Ectodermal cell (in vitro differentiated cells): ENCODE data around the gene TCF7L2.

Source experiments
- H3K27ac ChIP-seq: 2 replicates; pipeline ENCODE4 v1.7.0; 2013; ENCODE audit warnings: mild to moderate bottlenecking, low read depth, low read length; ENCODE audit not compliant: insufficient read depth, poor library complexity, severe bottlenecking
- H3K27me3 ChIP-seq: 2 replicates; pipeline ENCODE4 v1.7.0; 2013; ENCODE audit warnings: mild to moderate bottlenecking, low read length; ENCODE audit not compliant: insufficient read depth, control insufficient read depth, poor library complexity, severe bottlenecking
- H3K36me3 ChIP-seq: one replicate; pipeline ENCODE4 v1.7.0; 2013; ENCODE audit warnings: low read length; ENCODE audit not compliant: control insufficient read depth, insufficient read depth
- H3K4me1 ChIP-seq: one replicate; pipeline ENCODE4 v1.7.0; 2013; ENCODE audit warnings: low read length; ENCODE audit not compliant: control insufficient read depth, insufficient read depth
- H3K4me3 ChIP-seq: 2 replicates; pipeline ENCODE4 v1.7.0; 2013; ENCODE audit warnings: low read depth, low read length, control low read depth; ENCODE audit not compliant: insufficient read depth
- H3K9me3 ChIP-seq: 2 replicates; pipeline ENCODE4 v1.7.0; 2013; ENCODE audit warnings: mild to moderate bottlenecking, low read length, moderate library complexity; ENCODE audit not compliant: control insufficient read depth
- WGBS, 2 experiments: methylation state at CpG; one replicate each; pipeline ENCODE4 v1.1.7; 2013; ENCODE audit warnings: missing lambda C conversion rate in 2 of 2; 5-methylcytosine and 5-hydroxymethylcytosine counted together

The TCF7L2 gene

DNA sequence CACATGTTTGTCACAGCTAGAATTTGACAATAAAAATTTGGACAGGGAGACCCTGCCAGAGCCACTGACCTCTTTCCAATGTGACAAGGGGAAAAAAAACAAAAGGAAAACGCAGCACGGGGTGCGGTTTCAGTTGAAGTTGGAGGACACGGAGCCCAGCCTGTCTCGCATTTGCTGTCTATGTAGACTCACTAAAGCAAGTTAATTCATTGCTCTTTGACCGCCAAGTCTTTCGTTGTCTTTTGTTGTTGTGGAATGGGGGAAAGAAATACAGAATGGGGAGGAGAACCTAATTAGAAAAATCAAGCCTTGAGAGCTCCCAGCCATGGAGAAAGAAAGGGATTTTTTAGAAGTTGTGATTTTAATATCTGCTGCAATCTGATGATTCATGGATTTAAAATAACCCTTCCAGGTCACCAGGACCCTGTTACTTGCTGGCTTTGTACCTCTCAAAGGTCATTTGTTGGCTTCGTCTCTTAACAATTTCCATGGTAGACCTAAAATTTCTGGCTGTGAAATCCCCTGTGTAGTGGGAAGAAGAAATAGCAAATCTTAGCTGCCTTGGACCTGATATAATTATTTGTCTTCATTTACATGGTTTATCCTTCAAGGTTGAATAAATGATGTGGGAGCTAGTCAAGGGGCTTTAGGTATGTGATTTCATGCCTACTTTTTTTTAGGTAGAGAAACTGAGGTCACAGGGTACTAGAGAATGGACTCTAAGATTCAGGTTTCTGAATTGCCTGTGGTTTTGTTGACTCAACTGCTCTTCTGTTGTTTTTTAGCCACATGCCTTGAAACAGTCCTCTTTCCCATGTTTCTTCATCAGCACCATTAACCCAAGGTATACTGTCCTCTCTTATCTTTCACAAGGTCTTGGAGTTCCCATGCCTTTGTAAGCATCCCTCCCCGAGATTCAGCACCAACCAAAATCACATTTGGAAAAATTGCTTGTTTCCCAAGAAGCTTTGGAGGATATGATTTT lies 78.7 kb downstream of the TCF7L2 start:
- Histone ChIP-seq H3K27me3 (peaks cover 24% of the 10 kb centered on the region), H3K4me1 (peaks cover 37% of the 10 kb centered on the region), H3K36me3 (no peaks in the 10 kb centered on the region), H3K9me3 (no peaks in the 10 kb centered on the region), H3K4me3 (no peak overlapping the region), H3K27ac (peak overlapping the region; percentile 84)
- whole genome bisulfite sequencing, 2 experiments, result 65 to 75% methylated on average over 8 to 9 of the region's 9 CpGs

DNA sequence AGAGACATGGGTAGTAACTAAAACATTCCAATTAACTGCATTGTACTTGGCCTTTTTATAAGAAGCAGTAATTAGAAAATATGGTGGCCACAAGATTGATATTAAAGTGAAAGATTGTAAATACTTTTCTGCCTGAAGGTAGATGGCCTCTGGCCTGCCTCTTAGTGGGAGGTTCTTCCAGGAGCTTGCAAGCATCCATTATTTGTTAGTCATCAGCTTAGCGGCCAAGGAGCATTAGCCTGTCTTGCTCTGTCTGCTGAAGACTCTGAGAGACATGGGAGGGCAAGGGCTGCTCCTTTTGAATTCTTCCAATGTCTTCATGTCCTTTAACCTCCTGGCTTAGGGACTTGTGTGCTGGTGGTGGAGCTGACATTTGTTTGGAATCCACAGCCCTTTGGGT lies 80.4 kb downstream of the TCF7L2 start:
- H3K36me3 ChIP-seq, result no peaks in the 10 kb centered on the region
- peaks cover 24% of the 10 kb centered on the region for H3K27me3 ChIP-seq
- 79 to 83% methylated on average over 1 of the region's 1 CpG for WGBS, 2 experiments
- no peaks in the 10 kb centered on the region for H3K9me3 ChIP-seq
- H3K4me1 ChIP-seq, result peaks cover 37% of the 10 kb centered on the region
- no peak overlapping the region for H3K27ac ChIP-seq
- H3K4me3 ChIP-seq, result no peak overlapping the region

DNA sequence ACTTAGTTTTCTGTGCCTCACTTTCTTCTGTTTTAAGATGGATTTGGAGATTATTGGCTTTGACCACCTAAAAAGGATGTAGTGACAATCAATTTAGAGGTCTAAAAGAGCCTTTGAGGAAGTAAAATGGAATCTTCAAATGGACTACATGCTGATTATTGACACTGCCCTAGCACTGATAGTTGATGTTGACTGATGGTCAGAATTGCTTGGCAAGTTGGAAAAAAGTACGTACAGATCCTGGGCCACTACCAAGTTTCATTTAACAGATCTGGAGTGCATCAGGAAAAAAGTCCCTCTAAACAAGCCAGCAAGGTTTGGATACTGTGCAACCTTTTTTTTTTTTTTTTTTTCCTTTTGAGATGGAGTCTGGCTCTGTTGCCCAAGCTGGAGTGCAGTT lies 81.1 kb downstream of the TCF7L2 start:
- 100% methylated on average over 1 of the region's 1 CpG for WGBS, 2 experiments
- H3K27me3 ChIP-seq, result peaks cover 20% of the 10 kb centered on the region
- H3K4me1 ChIP-seq, result peaks cover 38% of the 10 kb centered on the region
- H3K27ac ChIP-seq, result no peak overlapping the region
- H3K4me3 ChIP-seq, result no peak overlapping the region
- H3K36me3 ChIP-seq, result no peaks in the 10 kb centered on the region
- no peaks in the 10 kb centered on the region for H3K9me3 ChIP-seq

- H3K36me3 ChIP-seq, result no peaks in the 10 kb centered on the region
- H3K27me3 ChIP-seq, result peaks cover 3% of the 10 kb centered on the region
- WGBS, 2 experiments, result 93 to 98% methylated on average over 8 of the region's 8 CpGs
- peaks cover 15% of the 10 kb centered on the region for H3K4me1 ChIP-seq
- no peak overlapping the region for H3K27ac ChIP-seq
- H3K9me3 ChIP-seq, result no peaks in the 10 kb centered on the region
- no peak overlapping the region for H3K4me3 ChIP-seq
These were observed 83.9 kb downstream of the TCF7L2 start for GRCh38 chr10:113033991-113034390.

DNA sequence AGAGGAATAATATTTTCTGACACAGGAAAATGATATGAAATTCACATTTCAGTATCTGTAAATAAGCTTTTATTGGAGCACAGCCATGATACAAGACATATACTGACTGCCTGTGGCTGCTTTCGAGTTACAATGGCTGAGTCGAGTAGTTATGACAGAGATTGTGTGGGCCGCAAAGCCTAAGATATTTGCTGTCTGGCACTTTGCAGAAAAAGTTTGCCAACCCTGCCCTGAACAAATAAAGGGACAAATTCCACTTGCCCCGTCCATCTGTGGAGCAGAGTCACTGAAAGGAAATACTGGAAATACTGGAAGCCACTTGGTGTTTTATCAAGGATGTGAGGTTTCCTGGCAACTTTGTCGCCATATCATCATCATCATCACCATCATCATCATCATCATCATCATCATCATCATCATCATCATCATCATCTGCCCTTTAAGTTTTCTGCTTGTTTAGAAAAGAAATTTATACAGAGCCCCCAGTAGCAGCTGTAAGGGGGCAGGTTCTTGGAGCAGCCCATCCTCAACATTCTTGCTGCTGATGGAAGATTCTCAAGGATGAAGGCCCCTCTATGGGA lies 85.8 kb downstream of the TCF7L2 start:
- no peak overlapping the region for H3K4me3 ChIP-seq
- H3K27ac ChIP-seq, result no peak overlapping the region
- peaks cover 9% of the 10 kb centered on the region for H3K4me1 ChIP-seq
- H3K27me3 ChIP-seq, result no peaks in the 10 kb centered on the region
- no peaks in the 10 kb centered on the region for H3K9me3 ChIP-seq
- no peaks in the 10 kb centered on the region for H3K36me3 ChIP-seq
- WGBS, 2 experiments, result 92 to 94% methylated on average over 5 of the region's 5 CpGs

- Histone ChIP-seq H3K4me3 (no peak overlapping the region), H3K36me3 (no peaks in the 10 kb centered on the region), H3K27me3 (no peaks in the 10 kb centered on the region), H3K4me1 (peaks cover 9% of the 10 kb centered on the region), H3K27ac (no peak overlapping the region), H3K9me3 (no peaks in the 10 kb centered on the region)
- WGBS, 2 experiments, result 95 to 96% methylated on average over 2 of the region's 2 CpGs
These were observed 86.6 kb downstream of the TCF7L2 start for GRCh38 chr10:113036619-113037018.

DNA sequence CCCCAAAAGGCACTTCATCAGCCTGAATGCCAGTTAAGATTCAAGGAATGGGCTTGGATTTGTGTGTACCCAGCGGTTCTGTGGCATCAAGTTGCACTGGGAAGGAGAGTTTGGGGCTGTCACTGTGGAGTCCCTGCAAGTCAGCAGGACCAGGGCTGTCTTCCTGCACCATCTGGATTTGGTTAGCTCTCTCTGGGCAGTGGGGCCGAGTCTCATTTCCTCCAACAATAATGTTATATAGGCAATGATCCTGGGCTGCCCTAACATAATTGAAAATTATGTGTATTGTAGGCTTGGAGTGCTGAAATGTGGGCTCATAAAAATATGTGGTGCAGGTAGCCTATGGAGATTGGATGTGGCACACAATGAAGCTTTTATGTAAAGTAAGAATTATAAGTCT lies 87.2 kb downstream of the TCF7L2 start:
- Histone ChIP-seq H3K27ac (no peak overlapping the region), H3K9me3 (no peaks in the 10 kb centered on the region), H3K4me1 (peaks cover 4% of the 10 kb centered on the region), H3K36me3 (no peaks in the 10 kb centered on the region), H3K27me3 (no peaks in the 10 kb centered on the region), H3K4me3 (no peak overlapping the region)
- WGBS, 2 experiments, result 90% methylated on average over 1 to 2 of the region's 2 CpGs

DNA sequence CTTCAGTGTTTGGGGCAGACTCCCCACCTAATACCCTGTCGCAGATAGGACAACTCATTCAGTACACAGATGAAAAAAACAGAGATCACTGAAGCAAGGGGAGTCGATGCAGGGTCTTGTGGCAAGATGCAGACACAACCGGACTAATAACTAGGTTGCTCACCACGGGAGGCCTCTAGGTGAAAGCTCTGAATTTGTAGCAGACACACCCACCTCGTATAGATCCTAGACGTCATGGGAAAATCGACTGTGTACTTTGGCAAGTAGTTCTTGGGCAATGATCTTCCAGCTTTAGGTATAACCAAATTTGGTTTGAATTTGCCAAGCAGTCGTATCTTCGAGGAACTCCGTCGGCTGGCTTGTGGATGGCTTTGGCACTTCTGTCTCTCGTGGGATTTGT lies 88.1 kb downstream of the TCF7L2 start:
- WGBS, 2 experiments, result 90 to 95% methylated on average over 12 of the region's 12 CpGs
- H3K36me3 ChIP-seq, result no peaks in the 10 kb centered on the region
- peaks cover 4% of the 10 kb centered on the region for H3K4me1 ChIP-seq
- no peak overlapping the region for H3K27ac ChIP-seq
- no peaks in the 10 kb centered on the region for H3K27me3 ChIP-seq
- H3K9me3 ChIP-seq, result no peaks in the 10 kb centered on the region
- no peak overlapping the region for H3K4me3 ChIP-seq

- no peaks in the 10 kb centered on the region for H3K36me3 ChIP-seq
- WGBS, 2 experiments, result 94 to 95% methylated on average over 4 of the region's 4 CpGs
- no peak overlapping the region for H3K27ac ChIP-seq
- H3K4me3 ChIP-seq, result no peak overlapping the region
- peaks cover 9% of the 10 kb centered on the region for H3K4me1 ChIP-seq
- H3K27me3 ChIP-seq, result no peaks in the 10 kb centered on the region
- H3K9me3 ChIP-seq, result no peaks in the 10 kb centered on the region
These were observed 88.9 kb downstream of the TCF7L2 start for GRCh38 chr10:113038985-113039384.

DNA sequence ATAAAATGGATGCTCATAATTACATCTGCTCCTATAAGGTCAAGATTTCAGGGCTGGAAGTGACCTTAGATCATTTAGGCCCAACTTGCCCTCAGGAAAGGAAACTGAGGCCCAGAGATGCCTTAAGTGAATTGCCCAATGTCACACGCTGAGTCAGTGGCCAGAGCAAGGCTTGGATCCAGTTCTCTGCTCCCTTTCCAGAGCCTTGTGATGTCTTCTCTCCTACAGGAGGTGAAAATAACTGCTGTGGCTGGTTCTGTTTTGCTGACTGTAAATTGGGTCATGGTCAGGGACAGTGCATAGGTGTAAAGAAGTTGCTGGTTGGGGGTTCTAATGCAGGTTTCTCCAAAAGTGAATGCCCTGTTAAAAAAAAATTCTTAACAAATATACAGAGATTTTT lies 91.3 kb downstream of the TCF7L2 start:
- Histone ChIP-seq H3K9me3 (no peaks in the 10 kb centered on the region), H3K27ac (no peak overlapping the region), H3K4me1 (peaks cover 6% of the 10 kb centered on the region), H3K36me3 (no peaks in the 10 kb centered on the region), H3K27me3 (no peaks in the 10 kb centered on the region), H3K4me3 (no peak overlapping the region)
- WGBS, 2 experiments, result 88 to 94% methylated on average over 1 of the region's 1 CpG
